Nephron progenitor cell (in vitro differentiated cells): ENCODE results near the gene WFIKKN1.

ENCODE experiments used
- DNase-seq: peaks from one replicate; pipeline ENCODE4 v3.0.0; 2021
- H3K27ac Mint-ChIP-seq: 2 replicates; pipeline ENCODE4 v1.8.0; 2021; ENCODE audit warnings: mild to moderate bottlenecking, moderate library complexity, mixed read lengths
- H3K27me3 Mint-ChIP-seq: 2 replicates; pipeline ENCODE4 v1.8.0; 2021; ENCODE audit warnings: mild to moderate bottlenecking, low read depth, mixed read lengths; ENCODE audit not compliant: poor library complexity
- H3K36me3 Mint-ChIP-seq: 2 replicates; pipeline ENCODE4 v1.8.0; 2021; ENCODE audit warnings: low read depth, mixed read lengths
- H3K4me1 Mint-ChIP-seq: 2 replicates; pipeline ENCODE4 v1.8.0; 2021; ENCODE audit warnings: mixed read lengths
- H3K4me3 Mint-ChIP-seq: 2 replicates; pipeline ENCODE4 v1.8.0; 2021; ENCODE audit warnings: mild to moderate bottlenecking, moderate library complexity, mixed read lengths
- H3K9me3 Mint-ChIP-seq: 2 replicates; pipeline ENCODE4 v1.8.0; 2021; ENCODE audit warnings: mild to moderate bottlenecking, moderate library complexity, mixed read lengths
- CTCF ChIP-seq: fragments of 200-600 bp; sonication (generic); IDR thresholded peaks from 2 replicates; pipeline ENCODE4 v1.5.0; 2021; ENCODE audit warnings: antibody characterized with exemption

WFIKKN1 gene

GRCh38 chr16:627454-628239 lies 3.1 kb upstream of the WFIKKN1 start:
- no peak for TF ChIP-seq CTCF
- Mint-ChIP-seq H3K36me3 (peaks cover 11% of the 10 kb centered on the region), H3K27me3 (peaks cover 3% of the 10 kb centered on the region), H3K9me3 (no peaks in the 10 kb centered on the region), H3K4me3 (peak overlapping the region; percentile 54), H3K27ac (peak overlapping the region; percentile 64), H3K4me1 (peaks cover 63% of the 10 kb centered on the region)
- no peak for DNase-seq

DNA sequence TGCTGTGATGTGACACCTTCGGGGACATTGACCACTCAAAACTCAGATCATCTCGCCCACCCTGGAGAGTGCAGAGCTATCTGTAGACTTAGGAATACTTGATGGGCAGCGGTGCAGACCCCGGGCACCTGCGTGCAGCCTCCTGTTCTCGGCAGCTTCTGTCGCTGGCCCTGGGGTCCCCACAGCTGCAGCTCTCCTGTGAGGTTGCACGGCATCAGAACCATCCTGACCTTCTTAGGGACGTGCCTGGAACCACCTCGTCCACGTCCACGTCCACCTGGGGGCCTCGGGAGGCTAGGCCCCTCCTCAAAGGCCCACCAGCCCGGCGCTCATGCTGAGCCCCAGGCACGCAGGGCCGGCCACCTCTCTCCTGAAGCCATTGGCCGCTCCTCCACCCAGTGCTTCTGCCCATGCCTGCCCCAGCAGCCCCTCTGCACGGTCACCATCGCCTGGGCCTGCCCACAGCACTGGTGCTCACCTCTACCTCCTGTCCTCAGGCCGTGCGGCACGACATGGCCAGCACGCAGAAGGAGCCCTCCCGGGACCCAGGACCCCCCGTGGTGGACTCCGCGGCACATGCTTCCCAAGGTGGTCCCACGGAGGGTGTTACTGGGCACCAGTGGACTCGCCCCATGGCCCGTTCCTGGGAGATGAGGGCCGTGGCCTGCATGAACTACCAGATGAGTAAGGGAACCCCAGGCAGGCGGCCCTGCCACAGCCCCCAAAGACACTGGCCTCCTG lies 2.3 kb upstream of the WFIKKN1 start:
- Mint-ChIP-seq H3K27me3 (peaks cover 3% of the 10 kb centered on the region), H3K36me3 (peaks cover 11% of the 10 kb centered on the region), H3K4me1 (peaks cover 56% of the 10 kb centered on the region), H3K27ac (peak overlapping the region; percentile 99), H3K9me3 (no peaks in the 10 kb centered on the region), H3K4me3 (peak overlapping the region; percentile 79)
- no peak for TF ChIP-seq CTCF
- DNase-seq, result no peak

- Mint-ChIP-seq H3K27ac (peak overlapping the region; percentile 99), H3K4me1 (peaks cover 56% of the 10 kb centered on the region), H3K27me3 (peaks cover 3% of the 10 kb centered on the region), H3K36me3 (peaks cover 11% of the 10 kb centered on the region), H3K4me3 (peak overlapping the region; percentile 79), H3K9me3 (no peaks in the 10 kb centered on the region)
- no peak for TF ChIP-seq CTCF
- DNase-seq, result peak; percentile 71
These were observed 1.5 kb upstream of the WFIKKN1 start for GRCh38 chr16:629185-629832.

DNA sequence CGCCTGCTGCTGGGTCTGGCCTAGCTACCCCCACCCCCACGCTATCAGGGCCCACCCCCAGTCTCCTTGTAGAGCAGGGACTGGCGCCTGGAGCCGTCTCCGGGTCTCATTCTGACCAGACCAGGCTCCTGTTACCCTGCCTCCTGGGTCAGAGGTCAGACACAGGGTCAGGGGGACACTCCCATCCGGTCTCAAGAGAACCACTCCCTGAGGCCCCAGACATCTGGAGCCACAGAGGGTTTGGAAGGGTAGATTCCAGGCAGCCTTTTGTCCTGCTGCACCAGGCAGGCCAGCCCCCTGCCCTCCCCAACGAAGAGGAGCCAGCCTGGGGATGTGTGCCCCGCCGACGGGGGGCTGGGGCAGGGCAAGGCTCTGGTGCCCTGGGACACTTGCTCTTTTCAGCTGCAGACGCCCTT lies 944 bp upstream of the WFIKKN1 start:
- TF ChIP-seq CTCF, result no peak
- DNase-seq, result peak; percentile 81
- peaks cover 3% of the 10 kb centered on the region for H3K27me3 Mint-ChIP-seq
- peak overlapping the region; percentile 99 for H3K27ac Mint-ChIP-seq
- H3K9me3 Mint-ChIP-seq, result no peaks in the 10 kb centered on the region
- H3K4me3 Mint-ChIP-seq, result peak overlapping the region; percentile 72
- peaks cover 56% of the 10 kb centered on the region for H3K4me1 Mint-ChIP-seq
- H3K36me3 Mint-ChIP-seq, result peaks cover 11% of the 10 kb centered on the region

DNA sequence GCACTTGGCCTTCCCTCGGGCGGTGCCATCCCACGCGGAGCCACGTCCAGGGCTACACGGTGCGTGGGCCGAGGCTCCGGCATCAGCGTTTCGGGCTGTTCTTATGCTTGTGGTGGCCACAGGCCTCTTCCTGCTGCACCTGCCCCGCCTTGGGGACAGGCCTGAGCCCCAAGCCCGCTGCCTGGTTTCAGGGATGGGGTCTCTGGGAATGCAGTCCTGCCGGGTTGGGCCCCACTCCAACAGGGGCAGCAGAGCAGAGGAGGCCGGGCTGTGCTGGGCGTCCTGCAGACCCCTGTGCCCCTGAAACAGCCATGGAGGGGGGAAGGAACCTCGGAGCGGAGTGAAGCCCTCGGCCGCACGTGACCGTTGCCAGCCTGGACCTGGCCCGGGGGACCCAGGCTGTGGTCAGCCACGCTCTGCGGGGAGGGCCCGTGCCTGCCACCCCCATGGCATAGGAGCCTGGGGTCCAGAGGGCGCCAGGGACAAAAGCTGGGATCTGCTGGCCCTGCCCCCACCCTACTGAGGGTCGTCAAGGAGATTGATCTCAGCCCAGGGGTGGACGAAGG lies 453 bp upstream of the WFIKKN1 start:
- H3K9me3 Mint-ChIP-seq, result no peaks in the 10 kb centered on the region
- peaks cover 3% of the 10 kb centered on the region for H3K27me3 Mint-ChIP-seq
- peak overlapping the region; percentile 99 for H3K27ac Mint-ChIP-seq
- H3K36me3 Mint-ChIP-seq, result peaks cover 11% of the 10 kb centered on the region
- H3K4me1 Mint-ChIP-seq, result peaks cover 53% of the 10 kb centered on the region
- peak overlapping the region; percentile 86 for H3K4me3 Mint-ChIP-seq
- DNase-seq, result peak; percentile 57
- TF ChIP-seq CTCF, result no peak
